OCI-LY1 (cell line): Measurements from ENCODE around the gene GLIPR1L2.

Source experiments
- H2AFZ ChIP-seq: fragments of 200-600 bp; sonication (generic), shearing (Covaris generic); 2 replicates; pipeline ENCODE4 v1.6.0; 2014; ENCODE audit warnings: antibody characterized with exemption, mild to moderate bottlenecking, low read length
- H3F3A ChIP-seq: fragments of 200-600 bp; sonication (generic), shearing (Covaris generic); 2 replicates; pipeline ENCODE4 v1.6.0; 2014; ENCODE audit warnings: mild to moderate bottlenecking, antibody characterized with exemption, low read length, moderate library complexity; ENCODE audit not compliant: insufficient read depth
- H3K27ac ChIP-seq: fragments of 200-600 bp; sonication (generic); 2 replicates; pipeline ENCODE4 v1.5.1; 2014; ENCODE audit warnings: low read length, mixed run types, mild to moderate bottlenecking, low read depth; ENCODE audit not compliant: poor library complexity, severe bottlenecking
- H3K27me3 ChIP-seq: fragments of 200-600 bp; sonication (generic); 2 replicates; pipeline ENCODE4 v1.6.0; 2014; ENCODE audit warnings: antibody characterized with exemption, mild to moderate bottlenecking, low read length, moderate library complexity; ENCODE audit not compliant: insufficient read depth
- H3K36me3 ChIP-seq: fragments of 200-600 bp; sonication (generic); 2 replicates; pipeline ENCODE4 v1.6.1; 2014; ENCODE audit warnings: mild to moderate bottlenecking, antibody characterized with exemption, low read length, moderate library complexity, mixed read lengths; ENCODE audit not compliant: insufficient read depth
- H3K4me1 ChIP-seq: fragments of 200-600 bp; sonication (generic); 2 replicates; pipeline ENCODE4 v1.5.1; 2014; ENCODE audit warnings: mild to moderate bottlenecking, low read length, moderate library complexity; ENCODE audit not compliant: insufficient read depth, severe bottlenecking
- H3K4me2 ChIP-seq: fragments of 200-600 bp; sonication (generic), shearing (Covaris generic); 2 replicates; pipeline ENCODE4 v1.6.1; 2014; ENCODE audit warnings: low read length
- H3K4me3 ChIP-seq: fragments of 200-600 bp; sonication (generic); 2 replicates; pipeline ENCODE4 v1.5.1; 2014; ENCODE audit warnings: low read length, low read depth, mild to moderate bottlenecking, mixed read lengths; ENCODE audit not compliant: poor library complexity, severe bottlenecking
- H3K79me2 ChIP-seq: fragments of 200-600 bp; shearing (Covaris generic); 2 replicates; pipeline ENCODE4 v1.6.1; 2016; ENCODE audit warnings: mixed run types, low read length, mixed read lengths; ENCODE audit not compliant: insufficient read depth
- H3K9ac ChIP-seq: fragments of 200-600 bp; sonication (generic), shearing (Covaris generic); 2 replicates; pipeline ENCODE4 v1.6.1; 2014; ENCODE audit warnings: mild to moderate bottlenecking, low read length, mixed read lengths
- H3K9me2 ChIP-seq: fragments of 200-600 bp; sonication (generic), shearing (Covaris generic); 2 replicates; pipeline ENCODE4 v1.6.1; 2014; ENCODE audit warnings: low read depth, mild to moderate bottlenecking, low read length, mixed read lengths
- H3K9me3 ChIP-seq: fragments of 200-600 bp; shearing (Covaris generic); 2 replicates; pipeline ENCODE4 v1.6.1; 2014; ENCODE audit warnings: low read length, mixed read lengths
- H4K20me1 ChIP-seq: fragments of 200-600 bp; sonication (generic), shearing (Covaris generic); 2 replicates; pipeline ENCODE4 v1.6.0; 2016; ENCODE audit warnings: mild to moderate bottlenecking, low read length; ENCODE audit not compliant: insufficient read depth
- EZH2 ChIP-seq: fragments of 200-600 bp; sonication (generic), shearing (Covaris generic); IDR thresholded peaks from 2 replicates; pipeline ENCODE4 v1.8.0; 2017; ENCODE audit warnings: borderline replicate concordance, mixed run types, mild to moderate bottlenecking, antibody characterized with exemption, low read length, moderate library complexity, mixed read lengths
- TF ChIP-seq, protein P1 (sequence below): fragments of 200-600 bp; sonication (generic), shearing (Covaris generic); IDR thresholded peaks from 2 replicates; pipeline ENCODE4 v1.5.1; 2017; ENCODE audit warnings: mild to moderate bottlenecking, antibody characterized with exemption, low read length, moderate library complexity, mixed read lengths

Gene GLIPR1L2

GRCh38 chr12:75477137-75477536, 86.2 kb downstream of the GLIPR1L2 start:
- no peaks in the 10 kb centered on the region for H4K20me1 ChIP-seq
- H3K9ac ChIP-seq: no peak overlapping the region
- H3K9me3 ChIP-seq: no peaks in the 10 kb centered on the region
- peak overlapping the region; percentile 27; the same call in 1 of the 2 replicates for H2AFZ ChIP-seq
- H3K79me2 ChIP-seq: peaks cover 12% of the 10 kb centered on the region
- no peak overlapping the region for H3K4me3 ChIP-seq
- no peaks in the 10 kb centered on the region for H3K9me2 ChIP-seq
- no peak overlapping the region; the same call in 1 of the 2 replicates for H3K4me2 ChIP-seq
- H3K36me3 ChIP-seq: no peaks in the 10 kb centered on the region
- H3K27me3 ChIP-seq: no peaks in the 10 kb centered on the region
- no peaks in the 10 kb centered on the region for H3F3A ChIP-seq
- H3K27ac ChIP-seq: peak overlapping the region; percentile 44
- TF ChIP-seq, protein P1, sequence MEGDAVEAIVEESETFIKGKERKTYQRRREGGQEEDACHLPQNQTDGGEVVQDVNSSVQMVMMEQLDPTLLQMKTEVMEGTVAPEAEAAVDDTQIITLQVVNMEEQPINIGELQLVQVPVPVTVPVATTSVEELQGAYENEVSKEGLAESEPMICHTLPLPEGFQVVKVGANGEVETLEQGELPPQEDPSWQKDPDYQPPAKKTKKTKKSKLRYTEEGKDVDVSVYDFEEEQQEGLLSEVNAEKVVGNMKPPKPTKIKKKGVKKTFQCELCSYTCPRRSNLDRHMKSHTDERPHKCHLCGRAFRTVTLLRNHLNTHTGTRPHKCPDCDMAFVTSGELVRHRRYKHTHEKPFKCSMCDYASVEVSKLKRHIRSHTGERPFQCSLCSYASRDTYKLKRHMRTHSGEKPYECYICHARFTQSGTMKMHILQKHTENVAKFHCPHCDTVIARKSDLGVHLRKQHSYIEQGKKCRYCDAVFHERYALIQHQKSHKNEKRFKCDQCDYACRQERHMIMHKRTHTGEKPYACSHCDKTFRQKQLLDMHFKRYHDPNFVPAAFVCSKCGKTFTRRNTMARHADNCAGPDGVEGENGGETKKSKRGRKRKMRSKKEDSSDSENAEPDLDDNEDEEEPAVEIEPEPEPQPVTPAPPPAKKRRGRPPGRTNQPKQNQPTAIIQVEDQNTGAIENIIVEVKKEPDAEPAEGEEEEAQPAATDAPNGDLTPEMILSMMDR: no peak
- TF ChIP-seq EZH2: no peak
- peaks cover 73% of the 10 kb centered on the region for H3K4me1 ChIP-seq

DNA sequence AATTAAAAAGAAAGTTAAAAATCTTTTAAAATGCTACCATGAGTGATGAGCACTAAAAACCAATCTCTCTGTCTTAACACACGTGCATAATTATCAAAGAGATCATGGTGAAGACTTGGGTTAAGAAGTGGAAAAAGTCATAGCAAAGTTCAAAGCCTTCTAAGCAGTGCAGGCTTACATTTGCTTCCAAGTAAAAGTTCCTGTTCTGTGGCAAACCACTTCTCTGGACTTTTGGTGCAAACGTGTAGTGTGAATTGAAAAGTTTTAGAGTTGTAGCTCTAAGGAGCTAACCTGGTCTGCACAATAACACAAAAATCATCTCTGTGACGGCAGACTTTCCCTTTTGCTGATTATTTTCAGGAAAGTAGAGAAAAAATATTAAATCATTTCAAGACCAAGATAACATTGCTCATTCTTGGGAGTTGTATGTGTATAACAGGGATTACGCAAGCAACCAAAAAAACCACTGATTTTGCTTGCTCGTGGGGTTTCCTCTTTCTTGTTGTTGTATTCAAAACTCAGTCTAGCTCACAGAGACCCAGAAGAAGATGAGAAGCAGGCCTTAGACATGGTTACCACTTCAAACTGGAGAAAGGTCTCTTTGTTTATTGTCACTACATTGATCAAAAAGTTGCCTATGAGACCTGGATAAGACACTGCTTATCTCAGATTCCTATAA, 87.4 kb downstream of the GLIPR1L2 start:
- Histone ChIP-seq H4K20me1 (no peaks in the 10 kb centered on the region), H3K4me3 (peak overlapping the region; percentile 4), H2AFZ (peak overlapping the region; percentile 6; the same call in 1 of the 2 replicates)

GRCh38 chr12:75479963-75480461, 89.1 kb downstream of the GLIPR1L2 start:
- Histone ChIP-seq H3K4me2 (peak overlapping the region; percentile 88), H2AFZ (peak overlapping the region; percentile 30), H4K20me1 (no peaks in the 10 kb centered on the region)

More for the DNA sequence above, 87.4 kb downstream of the GLIPR1L2 start:
- Histone ChIP-seq H3K4me2 (peak overlapping the region; percentile 48), H3K9me3 (no peaks in the 10 kb centered on the region), H3F3A (no peaks in the 10 kb centered on the region), H3K27me3 (no peaks in the 10 kb centered on the region), H3K79me2 (peaks cover 23% of the 10 kb centered on the region), H3K9ac (peak overlapping the region; percentile 29; the same call in 1 of the 2 replicates), H3K4me1 (peaks cover 73% of the 10 kb centered on the region), H3K27ac (peak overlapping the region; percentile 92), H3K36me3 (peaks cover 3% of the 10 kb centered on the region; the same call in 1 of the 2 replicates), H3K9me2 (no peaks in the 10 kb centered on the region)
- TF ChIP-seq, protein P1: no peak
- no peak for TF ChIP-seq EZH2

More at GRCh38 chr12:75479963-75480461, 89.1 kb downstream of the GLIPR1L2 start:
- H3K27me3 ChIP-seq: no peaks in the 10 kb centered on the region
- H3K9me3 ChIP-seq: no peaks in the 10 kb centered on the region
- TF ChIP-seq EZH2: no peak
- TF ChIP-seq, protein P1: no peak
- peaks cover 78% of the 10 kb centered on the region for H3K4me1 ChIP-seq
- no peaks in the 10 kb centered on the region for H3F3A ChIP-seq
- peaks cover 26% of the 10 kb centered on the region for H3K79me2 ChIP-seq
- H3K36me3 ChIP-seq: peaks cover 17% of the 10 kb centered on the region; the same call in 1 of the 2 replicates
- peak overlapping the region; percentile 82 for H3K4me3 ChIP-seq
- H3K9me2 ChIP-seq: no peaks in the 10 kb centered on the region
- peak overlapping the region; percentile 87 for H3K9ac ChIP-seq
- H3K27ac ChIP-seq: peak overlapping the region; percentile 92
